ENCODE measurements around the gene ACACB. TPM values are rescaled to one million over a fixed set of nuclear protein-coding genes. Genes with fewer than 3 reads are reported as not detected.

The ACACB gene
- total and polyA plus RNA-seq, 2 experiments from 2014 or later, result 6.2 to 15.4 TPM

GRCh38 chr12:109203480-109203879 is 87.1 kb downstream of the ACACB start:
- H3K4me1 Mint-ChIP-seq, result no peaks in the 10 kb centered on the region
- H3F3A ChIP-seq (replicated peaks; ENCODE audit: low read depth), result no peaks in the 10 kb centered on the region

DNA sequence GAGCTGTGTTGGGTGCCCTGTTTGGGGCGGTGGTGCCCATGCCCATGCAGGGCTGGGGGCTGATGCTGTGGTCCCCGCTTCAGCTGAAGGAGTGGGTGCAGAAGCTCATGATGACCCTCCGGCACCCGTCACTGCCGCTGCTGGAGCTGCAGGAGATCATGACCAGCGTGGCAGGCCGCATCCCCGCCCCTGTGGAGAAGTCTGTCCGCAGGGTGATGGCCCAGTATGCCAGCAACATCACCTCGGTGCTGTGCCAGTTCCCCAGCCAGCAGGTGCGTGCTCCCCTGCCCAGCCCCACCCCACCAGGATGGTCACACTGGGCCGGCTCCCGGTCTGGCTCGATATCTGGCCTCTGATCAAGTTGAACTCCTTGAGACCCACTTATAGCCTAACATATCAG is 92.7 kb downstream of the ACACB start:
- Histone ChIP-seq H3F3A (replicated peaks; ENCODE audit: low read depth) (peaks cover 9% of the 10 kb centered on the region), H3K4me2 (no peak overlapping the region), H3K4me3 (no peak overlapping the region), H3K4me1 (ENCODE audit: insufficient read depth) (no peaks in the 10 kb centered on the region), H4K20me1 (replicated peaks; ENCODE audit: insufficient read depth) (no peaks in the 10 kb centered on the region), H3K79me2 (replicated peaks; ENCODE audit: insufficient read depth) (no peaks in the 10 kb centered on the region), H3K36me3 (ENCODE audit: insufficient read depth) (no peaks in the 10 kb centered on the region), H3K27ac (ENCODE audit: low read depth) (no peak overlapping the region), H3K27me3 (ENCODE audit: insufficient read depth) (no peaks in the 10 kb centered on the region), H3K9me2 (ENCODE audit: insufficient read depth) (no peaks in the 10 kb centered on the region), H2AFZ (no peak overlapping the region)
- Mint-ChIP-seq H3K4me3 (no peak overlapping the region), H3K27ac (no peak overlapping the region), H3K9me3 (no peaks in the 10 kb centered on the region; the same call in 2 of the 3 replicates), H3K36me3 (ENCODE audit: low read depth) (peaks cover 23% of the 10 kb centered on the region), H3K27me3 (ENCODE audit: insufficient read depth, low read depth, poor library complexity) (peaks cover 3% of the 10 kb centered on the region), H3K4me1 (no peaks in the 10 kb centered on the region)
- DNase-seq (ENCODE audit: low spot score) (no peak), ATAC-seq (no peak)
- TF ChIP-seq, protein P1, sequence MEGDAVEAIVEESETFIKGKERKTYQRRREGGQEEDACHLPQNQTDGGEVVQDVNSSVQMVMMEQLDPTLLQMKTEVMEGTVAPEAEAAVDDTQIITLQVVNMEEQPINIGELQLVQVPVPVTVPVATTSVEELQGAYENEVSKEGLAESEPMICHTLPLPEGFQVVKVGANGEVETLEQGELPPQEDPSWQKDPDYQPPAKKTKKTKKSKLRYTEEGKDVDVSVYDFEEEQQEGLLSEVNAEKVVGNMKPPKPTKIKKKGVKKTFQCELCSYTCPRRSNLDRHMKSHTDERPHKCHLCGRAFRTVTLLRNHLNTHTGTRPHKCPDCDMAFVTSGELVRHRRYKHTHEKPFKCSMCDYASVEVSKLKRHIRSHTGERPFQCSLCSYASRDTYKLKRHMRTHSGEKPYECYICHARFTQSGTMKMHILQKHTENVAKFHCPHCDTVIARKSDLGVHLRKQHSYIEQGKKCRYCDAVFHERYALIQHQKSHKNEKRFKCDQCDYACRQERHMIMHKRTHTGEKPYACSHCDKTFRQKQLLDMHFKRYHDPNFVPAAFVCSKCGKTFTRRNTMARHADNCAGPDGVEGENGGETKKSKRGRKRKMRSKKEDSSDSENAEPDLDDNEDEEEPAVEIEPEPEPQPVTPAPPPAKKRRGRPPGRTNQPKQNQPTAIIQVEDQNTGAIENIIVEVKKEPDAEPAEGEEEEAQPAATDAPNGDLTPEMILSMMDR (conservative IDR thresholded peaks at IDR 0.05; ENCODE audit: low read depth in 2 of 2), result no peak
- TF ChIP-seq EZH2 (IDR thresholded peaks at IDR 0.05; ENCODE audit: low read depth, unreplicated experiment), result no peak
- no peak for TF ChIP-seq CREB1 (CRISPR knock-in tag; IDR thresholded peaks at IDR 0.05; ENCODE audit: low read depth)
- TF ChIP-seq NANOG (IDR thresholded peaks at IDR 0.05; ENCODE audit: borderline replicate concordance), result no peak
- no peak for TF ChIP-seq EZH2phosphoT487 (IDR thresholded peaks at IDR 0.05; ENCODE audit: unreplicated experiment)
- TF ChIP-seq, protein P2, sequence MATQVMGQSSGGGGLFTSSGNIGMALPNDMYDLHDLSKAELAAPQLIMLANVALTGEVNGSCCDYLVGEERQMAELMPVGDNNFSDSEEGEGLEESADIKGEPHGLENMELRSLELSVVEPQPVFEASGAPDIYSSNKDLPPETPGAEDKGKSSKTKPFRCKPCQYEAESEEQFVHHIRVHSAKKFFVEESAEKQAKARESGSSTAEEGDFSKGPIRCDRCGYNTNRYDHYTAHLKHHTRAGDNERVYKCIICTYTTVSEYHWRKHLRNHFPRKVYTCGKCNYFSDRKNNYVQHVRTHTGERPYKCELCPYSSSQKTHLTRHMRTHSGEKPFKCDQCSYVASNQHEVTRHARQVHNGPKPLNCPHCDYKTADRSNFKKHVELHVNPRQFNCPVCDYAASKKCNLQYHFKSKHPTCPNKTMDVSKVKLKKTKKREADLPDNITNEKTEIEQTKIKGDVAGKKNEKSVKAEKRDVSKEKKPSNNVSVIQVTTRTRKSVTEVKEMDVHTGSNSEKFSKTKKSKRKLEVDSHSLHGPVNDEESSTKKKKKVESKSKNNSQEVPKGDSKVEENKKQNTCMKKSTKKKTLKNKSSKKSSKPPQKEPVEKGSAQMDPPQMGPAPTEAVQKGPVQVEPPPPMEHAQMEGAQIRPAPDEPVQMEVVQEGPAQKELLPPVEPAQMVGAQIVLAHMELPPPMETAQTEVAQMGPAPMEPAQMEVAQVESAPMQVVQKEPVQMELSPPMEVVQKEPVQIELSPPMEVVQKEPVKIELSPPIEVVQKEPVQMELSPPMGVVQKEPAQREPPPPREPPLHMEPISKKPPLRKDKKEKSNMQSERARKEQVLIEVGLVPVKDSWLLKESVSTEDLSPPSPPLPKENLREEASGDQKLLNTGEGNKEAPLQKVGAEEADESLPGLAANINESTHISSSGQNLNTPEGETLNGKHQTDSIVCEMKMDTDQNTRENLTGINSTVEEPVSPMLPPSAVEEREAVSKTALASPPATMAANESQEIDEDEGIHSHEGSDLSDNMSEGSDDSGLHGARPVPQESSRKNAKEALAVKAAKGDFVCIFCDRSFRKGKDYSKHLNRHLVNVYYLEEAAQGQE (IDR thresholded peaks at IDR 0.05; ENCODE audit: unreplicated experiment), result no peak
- TF ChIP-seq POLR2AphosphoS5 (IDR thresholded peaks at IDR 0.05; ENCODE audit: low read depth), result no peak
- TF ChIP-seq ZNF331 (CRISPR knock-in tag; IDR thresholded peaks at IDR 0.05; ENCODE audit: low read depth), result no peak
- TF ChIP-seq ZNF114 (CRISPR knock-in tag; IDR thresholded peaks at IDR 0.05), result no peak
- no peak for TF ChIP-seq JUNB (IDR thresholded peaks at IDR 0.05; ENCODE audit: unreplicated experiment)
- no peak for TF ChIP-seq ETS1 (IDR thresholded peaks at IDR 0.05)

More at GRCh38 chr12:109203480-109203879, 87.1 kb downstream of the ACACB start:
- H3K27ac Mint-ChIP-seq, result no peak overlapping the region
- Histone ChIP-seq H3K9me2 (ENCODE audit: insufficient read depth) (no peaks in the 10 kb centered on the region), H3K36me3 (ENCODE audit: insufficient read depth) (no peaks in the 10 kb centered on the region), H3K27me3 (ENCODE audit: insufficient read depth) (no peaks in the 10 kb centered on the region), H3K4me2 (no peak overlapping the region), H3K4me3 (no peak overlapping the region), H2AFZ (no peak overlapping the region), H3K79me2 (replicated peaks; ENCODE audit: insufficient read depth) (no peaks in the 10 kb centered on the region), H3K4me1 (ENCODE audit: insufficient read depth) (no peaks in the 10 kb centered on the region), H4K20me1 (replicated peaks; ENCODE audit: insufficient read depth) (no peaks in the 10 kb centered on the region), H3K27ac (ENCODE audit: low read depth) (no peak overlapping the region)
- H3K9me3 Mint-ChIP-seq, result no peaks in the 10 kb centered on the region; the same call in 2 of the 3 replicates
- no peak overlapping the region for H3K4me3 Mint-ChIP-seq
- TF ChIP-seq, protein P1 (conservative IDR thresholded peaks at IDR 0.05; ENCODE audit: low read depth in 2 of 2), result peak; percentile 21 to 38; a peak in 3 of 4 replicates
- TF ChIP-seq CREB1 (CRISPR knock-in tag; IDR thresholded peaks at IDR 0.05; ENCODE audit: low read depth), result no peak
- H3K27me3 Mint-ChIP-seq (ENCODE audit: insufficient read depth, low read depth, poor library complexity), result peaks cover 9% of the 10 kb centered on the region
- DNase-seq (ENCODE audit: low spot score) (peak; percentile 9), ATAC-seq (no peak)
- H3K36me3 Mint-ChIP-seq (ENCODE audit: low read depth), result peaks cover 30% of the 10 kb centered on the region; the same call in 2 of the 3 replicates

Measured in GM23338 (cell line).